ENCODE results near the gene SENP5. TPM values are rescaled to one million over a fixed set of nuclear protein-coding genes. Genes with fewer than 3 reads are reported as not detected.

The SENP5 gene
- polyA plus RNA-seq, 3 donors, result 6.7 to 10.4 (median 8.4) TPM

GRCh38 chr3:196968233-196969133, 100.8 kb downstream of the SENP5 start, which contains the start of gene PIGZ:
Gene PIGZ (minus strand): TSS chr3:196968833. CDS start chr3:196952031, 16,802 bp downstream.
- H3K4me3 Mint-ChIP-seq, result peak within 1 kb of the TSS; percentile 84 to 89
- H3K27me3 Mint-ChIP-seq (ENCODE audit: low read depth in 3 of 3), result peaks cover 15 to 23% (median 17%) of the 10 kb centered on the region in 3 donors
- peaks cover 16% of the 10 kb centered on the region for H3K4me1 Mint-ChIP-seq

More at GRCh38 chr3:196968233-196969133, 100.8 kb downstream of the SENP5 start, which contains the start of gene PIGZ:
- Histone ChIP-seq H2AFZ (ENCODE audit: insufficient read depth, low read depth, low read length, poor library complexity, severe bottlenecking) (peak within 1 kb of the TSS; percentile 95), H3K9me3 (replicated peaks in 1 of 2; ENCODE audit: control insufficient read depth in 1 of 2, insufficient read depth in 1 of 2, low read length in 2 of 2) (peaks cover 4 to 23% of the 10 kb centered on the region in 2 donors), H3K27me3 (ENCODE audit: control insufficient read depth in 2 of 2, insufficient read depth in 2 of 2, low read length in 2 of 2) (no peaks in the 10 kb centered on the region), H3K4me1 (ENCODE audit: control insufficient read depth in 1 of 2, insufficient read depth in 2 of 2, low read length in 2 of 2) (peaks cover 12 to 13% of the 10 kb centered on the region in 2 donors), H3K79me2 (ENCODE audit: insufficient read depth, low read length) (peaks cover 10% of the 10 kb centered on the region), H3K9ac (ENCODE audit: insufficient read depth, low read length, poor library complexity, severe bottlenecking) (peak within 1 kb of the TSS; percentile 79), H3K27ac (ENCODE audit: low read depth in 1 of 2, low read length in 2 of 2) (peak within 1 kb of the TSS; percentile 32 to 73), H3K36me3 (replicated peaks in 1 of 2; ENCODE audit: control insufficient read depth in 1 of 2, insufficient read depth in 2 of 2, low read length in 2 of 2) (no peaks in the 10 kb centered on the region), H4K20me1 (ENCODE audit: insufficient read depth, low read length) (no peaks in the 10 kb centered on the region), H3K4me2 (replicated peaks; ENCODE audit: extremely low read depth, low read length, poor library complexity, severe bottlenecking) (peak within 1 kb of the TSS; percentile 99), H3K4me3 (replicated peaks in 1 of 3; ENCODE audit: low read depth in 2 of 3, low read length in 3 of 3) (peak within 1 kb of the TSS; percentile 53 to 82 (median 59))
- 1% methylated on average over 98 of the region's 98 CpGs for WGBS (ENCODE audit: insufficient coverage)
- peaks cover 0 to 18% (median 14%) of the 10 kb centered on the region in 7 donors for H3K9me3 Mint-ChIP-seq
- peak in 1 of 3 donors; percentile 39 for DNase-seq
- H3K27ac Mint-ChIP-seq, result peak within 1 kb of the TSS in 2 of 7 donors; percentile 30 to 60
- intact Hi-C loops (cut with micrococcal nuclease), result loop anchor here in 1 of 2 donors (2.0 kb wide), 1 partner anchor 130 kb away; no protein-coding TSS in a partner anchor
- H3K36me3 Mint-ChIP-seq, result peaks cover 9 to 18% of the 10 kb centered on the region in 2 donors
- TF ChIP-seq, protein P1, sequence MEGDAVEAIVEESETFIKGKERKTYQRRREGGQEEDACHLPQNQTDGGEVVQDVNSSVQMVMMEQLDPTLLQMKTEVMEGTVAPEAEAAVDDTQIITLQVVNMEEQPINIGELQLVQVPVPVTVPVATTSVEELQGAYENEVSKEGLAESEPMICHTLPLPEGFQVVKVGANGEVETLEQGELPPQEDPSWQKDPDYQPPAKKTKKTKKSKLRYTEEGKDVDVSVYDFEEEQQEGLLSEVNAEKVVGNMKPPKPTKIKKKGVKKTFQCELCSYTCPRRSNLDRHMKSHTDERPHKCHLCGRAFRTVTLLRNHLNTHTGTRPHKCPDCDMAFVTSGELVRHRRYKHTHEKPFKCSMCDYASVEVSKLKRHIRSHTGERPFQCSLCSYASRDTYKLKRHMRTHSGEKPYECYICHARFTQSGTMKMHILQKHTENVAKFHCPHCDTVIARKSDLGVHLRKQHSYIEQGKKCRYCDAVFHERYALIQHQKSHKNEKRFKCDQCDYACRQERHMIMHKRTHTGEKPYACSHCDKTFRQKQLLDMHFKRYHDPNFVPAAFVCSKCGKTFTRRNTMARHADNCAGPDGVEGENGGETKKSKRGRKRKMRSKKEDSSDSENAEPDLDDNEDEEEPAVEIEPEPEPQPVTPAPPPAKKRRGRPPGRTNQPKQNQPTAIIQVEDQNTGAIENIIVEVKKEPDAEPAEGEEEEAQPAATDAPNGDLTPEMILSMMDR (IDR thresholded peaks at IDR 0.05), result no peak

Data from CD14-positive monocyte (primary cell).